Vagina (tissue), 2 donors: ENCODE measurements around the gene APOL5. TPM values are rescaled to one million over a fixed set of nuclear protein-coding genes. Genes with fewer than 3 reads are reported as not detected.
A peak's percentile ranks its signal among the peaks of the same experiment; 100 is the strongest.

Source experiments
- DNase-seq, 2 donors: peaks; one replicate each; pipeline ENCODE4 v3.0.0-alpha.2; 2017; ENCODE audit errors: extremely low spot score in 2 of 2
- H3K27ac ChIP-seq: fragments of 200-600 bp; sonication (generic); one replicate; pipeline ENCODE4 v1.5.1; 2019
- H3K27me3 ChIP-seq: fragments of 200-600 bp; sonication (generic); one replicate; pipeline ENCODE4 v1.5.1; 2019
- H3K36me3 ChIP-seq, 2 donors: fragments of 200-600 bp; sonication (generic); one replicate each; pipeline ENCODE4 v1.5.1; 2017 to 2019
- H3K4me1 ChIP-seq: fragments of 200-600 bp; sonication (generic); one replicate; pipeline ENCODE4 v1.5.1; 2019
- H3K4me3 ChIP-seq, 2 donors: fragments of 200-600 bp; sonication (generic); 1 replicate in 1 of 2; 2 replicates in 1 of 2; pipeline ENCODE4 v1.5.1; 2016 to 2019
- H3K9me3 ChIP-seq: fragments of 200-600 bp; sonication (generic); one replicate; pipeline ENCODE4 v1.5.1; 2019
- POLR2A ChIP-seq, 2 donors: fragments of 450-650 bp; IDR thresholded peaks; one replicate each; pipeline ENCODE4 v1.6.1; 2017; ENCODE audit warnings: antibody characterized with exemption in 2 of 2, mild to moderate bottlenecking in 2 of 2, moderate library complexity in 2 of 2
- POLR2AphosphoS5 ChIP-seq, 2 donors: sonication (generic); formaldehyde crosslinking; IDR thresholded peaks; one replicate each; pipeline ENCODE4 v1.9.0; 2017; ENCODE audit warnings: antibody characterized with exemption in 2 of 2, mild to moderate bottlenecking in 2 of 2, low read depth in 1 of 2; ENCODE audit not compliant: insufficient read depth in 1 of 2
- intact Hi-C: fragments of 100-400 bp; cut with DNase I; formaldehyde crosslinking; loops from one replicate; pipeline ENCODE4 v1.15.1; 2023
- total RNA-seq: library from RNA; depleted of rRNA; stranded (reverse); fragments of >200 nt; gene quantifications from one replicate; pipeline ENCODE4 v1.2.3, GENCODE V29; 2016
- TF ChIP-seq, protein P1 (sequence below), 3 experiments: fragments of 450-650 bp in 2 of 3; fragments of 200-600 bp in 1 of 3; sonication (generic) in 1 of 3; IDR thresholded peaks; one replicate each; pipeline ENCODE4 v1.5.1; 2017 to 2019; ENCODE audit warnings: antibody characterized with exemption in 3 of 3, mild to moderate bottlenecking in 2 of 3, moderate library complexity in 2 of 3

The APOL5 gene
- total RNA-seq, 1 donor from 2014 or later, result not detected

DNA sequence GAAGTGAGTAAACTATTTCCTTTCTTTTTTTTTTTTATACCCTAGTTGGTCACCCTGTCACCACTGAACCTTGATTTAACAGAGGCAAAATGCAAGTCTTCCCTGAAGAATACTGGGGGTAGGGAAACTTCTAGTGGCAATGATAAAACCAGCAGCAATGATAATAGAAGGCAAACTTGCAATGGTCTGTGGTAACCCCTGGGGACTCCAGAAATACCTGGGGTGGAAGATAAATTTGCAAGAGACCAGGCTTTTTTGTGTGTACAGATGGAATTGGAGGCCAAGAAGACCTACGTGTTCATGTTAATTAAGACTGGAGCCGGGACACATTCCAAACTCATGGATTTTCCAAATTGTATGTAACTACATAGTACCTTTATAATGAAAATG, 11.6 kb downstream of the APOL5 start:
- Histone ChIP-seq H3K27ac (no peak overlapping the region), H3K9me3 (no peaks in the 10 kb centered on the region), H3K4me1 (peaks cover 6% of the 10 kb centered on the region), H3K36me3 (no peaks in the 10 kb centered on the region), H3K4me3 (no peak overlapping the region), H3K27me3 (no peaks in the 10 kb centered on the region)
- TF ChIP-seq POLR2A (IDR thresholded peaks at IDR 0.05) (no peak), POLR2AphosphoS5 (IDR thresholded peaks at IDR 0.05; ENCODE audit: insufficient read depth in 1 of 2, low read depth in 1 of 2) (no peak)
- TF ChIP-seq, protein P1, sequence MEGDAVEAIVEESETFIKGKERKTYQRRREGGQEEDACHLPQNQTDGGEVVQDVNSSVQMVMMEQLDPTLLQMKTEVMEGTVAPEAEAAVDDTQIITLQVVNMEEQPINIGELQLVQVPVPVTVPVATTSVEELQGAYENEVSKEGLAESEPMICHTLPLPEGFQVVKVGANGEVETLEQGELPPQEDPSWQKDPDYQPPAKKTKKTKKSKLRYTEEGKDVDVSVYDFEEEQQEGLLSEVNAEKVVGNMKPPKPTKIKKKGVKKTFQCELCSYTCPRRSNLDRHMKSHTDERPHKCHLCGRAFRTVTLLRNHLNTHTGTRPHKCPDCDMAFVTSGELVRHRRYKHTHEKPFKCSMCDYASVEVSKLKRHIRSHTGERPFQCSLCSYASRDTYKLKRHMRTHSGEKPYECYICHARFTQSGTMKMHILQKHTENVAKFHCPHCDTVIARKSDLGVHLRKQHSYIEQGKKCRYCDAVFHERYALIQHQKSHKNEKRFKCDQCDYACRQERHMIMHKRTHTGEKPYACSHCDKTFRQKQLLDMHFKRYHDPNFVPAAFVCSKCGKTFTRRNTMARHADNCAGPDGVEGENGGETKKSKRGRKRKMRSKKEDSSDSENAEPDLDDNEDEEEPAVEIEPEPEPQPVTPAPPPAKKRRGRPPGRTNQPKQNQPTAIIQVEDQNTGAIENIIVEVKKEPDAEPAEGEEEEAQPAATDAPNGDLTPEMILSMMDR (IDR thresholded peaks at IDR 0.05), result no peak
- no peak for DNase-seq
- intact Hi-C loops, result no loop called here

DNA sequence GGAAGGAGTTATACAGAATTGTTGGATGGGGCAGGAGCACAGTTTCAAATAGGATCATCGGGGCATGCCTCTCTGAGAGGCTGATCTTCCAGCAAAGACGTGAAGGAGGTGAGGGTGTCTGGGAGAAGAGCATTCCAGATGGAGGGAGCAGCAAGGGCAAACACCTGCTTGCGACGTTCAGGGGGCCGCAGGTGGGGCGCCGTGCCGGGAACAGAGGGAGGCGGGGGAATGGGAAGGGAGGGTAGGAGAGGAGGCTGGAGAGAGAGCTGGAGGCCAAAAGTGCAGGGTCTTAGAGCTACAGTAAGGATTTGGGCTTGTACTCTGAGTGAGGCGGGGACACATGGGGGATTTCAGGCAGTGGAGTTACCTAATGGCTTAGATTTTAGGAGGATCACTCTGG, 13.6 kb downstream of the APOL5 start:
- Histone ChIP-seq H3K27me3 (no peaks in the 10 kb centered on the region), H3K4me3 (no peak overlapping the region), H3K27ac (no peak overlapping the region), H3K9me3 (no peaks in the 10 kb centered on the region), H3K36me3 (no peaks in the 10 kb centered on the region), H3K4me1 (peaks cover 7% of the 10 kb centered on the region)
- TF ChIP-seq POLR2AphosphoS5 (IDR thresholded peaks at IDR 0.05; ENCODE audit: insufficient read depth in 1 of 2, low read depth in 1 of 2), result no peak
- no peak for TF ChIP-seq POLR2A (IDR thresholded peaks at IDR 0.05)
- TF ChIP-seq, protein P1 (IDR thresholded peaks at IDR 0.05), result no peak
- peak in 1 of 2 donors; percentile 49 for DNase-seq
- intact Hi-C loops, result no loop called here

DNA sequence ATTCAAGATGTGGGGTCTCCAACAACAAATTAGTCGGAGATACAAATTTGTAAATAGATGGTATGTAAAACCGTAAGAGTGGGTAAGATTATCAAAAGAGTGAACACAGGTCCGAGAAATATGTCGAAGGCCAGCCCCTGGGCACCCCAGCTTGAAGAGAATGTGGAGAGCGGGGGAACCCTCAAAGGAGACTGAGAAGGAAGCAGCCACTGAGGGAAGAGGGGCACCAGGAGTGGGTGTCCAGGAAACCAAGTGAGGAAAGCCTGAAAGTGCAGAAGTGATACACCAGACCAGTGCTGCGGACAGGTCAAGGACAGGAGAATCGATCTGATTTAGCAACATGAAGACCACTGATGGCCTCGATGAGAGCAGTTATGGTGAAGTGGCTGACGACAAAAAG, 14.4 kb downstream of the APOL5 start:
- Histone ChIP-seq H3K27ac (no peak overlapping the region), H3K9me3 (no peaks in the 10 kb centered on the region), H3K4me1 (peaks cover 7% of the 10 kb centered on the region), H3K4me3 (no peak overlapping the region), H3K27me3 (no peaks in the 10 kb centered on the region), H3K36me3 (no peaks in the 10 kb centered on the region)
- peak in 1 of 2 donors; percentile 65 for DNase-seq
- intact Hi-C loops, result no loop called here
- TF ChIP-seq, protein P1 (IDR thresholded peaks at IDR 0.05), result no peak
- TF ChIP-seq POLR2AphosphoS5 (IDR thresholded peaks at IDR 0.05; ENCODE audit: insufficient read depth in 1 of 2, low read depth in 1 of 2) (no peak), POLR2A (IDR thresholded peaks at IDR 0.05) (no peak)

DNA sequence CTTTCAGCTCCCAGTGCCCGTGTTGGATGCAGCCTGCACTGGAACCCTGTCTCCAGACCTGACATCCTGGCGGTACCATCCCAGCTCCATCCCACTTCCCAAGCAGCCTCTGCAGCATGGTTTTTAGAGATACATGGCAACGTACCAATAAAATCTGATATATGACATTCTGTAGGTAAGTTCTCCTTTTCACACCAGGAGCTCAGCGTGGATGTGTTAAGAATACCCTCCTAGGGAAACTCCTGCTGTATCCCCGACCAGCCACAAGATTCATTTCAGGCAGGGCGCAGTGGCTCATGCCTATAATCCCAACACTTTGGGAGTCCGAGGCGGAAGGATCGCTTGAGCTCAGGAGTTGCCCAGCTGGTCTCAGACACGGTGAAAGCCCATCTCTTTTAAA, 15.4 kb downstream of the APOL5 start:
- TF ChIP-seq, protein P1 (IDR thresholded peaks at IDR 0.05), result no peak
- TF ChIP-seq POLR2AphosphoS5 (IDR thresholded peaks at IDR 0.05; ENCODE audit: insufficient read depth in 1 of 2, low read depth in 1 of 2), result no peak
- no peak for TF ChIP-seq POLR2A (IDR thresholded peaks at IDR 0.05)
- Histone ChIP-seq H3K27ac (no peak overlapping the region), H3K4me3 (no peak overlapping the region), H3K4me1 (peaks cover 7% of the 10 kb centered on the region), H3K27me3 (no peaks in the 10 kb centered on the region), H3K9me3 (no peaks in the 10 kb centered on the region), H3K36me3 (no peaks in the 10 kb centered on the region)
- intact Hi-C loops, result no loop called here
- peak in 1 of 2 donors; percentile 60 for DNase-seq

DNA sequence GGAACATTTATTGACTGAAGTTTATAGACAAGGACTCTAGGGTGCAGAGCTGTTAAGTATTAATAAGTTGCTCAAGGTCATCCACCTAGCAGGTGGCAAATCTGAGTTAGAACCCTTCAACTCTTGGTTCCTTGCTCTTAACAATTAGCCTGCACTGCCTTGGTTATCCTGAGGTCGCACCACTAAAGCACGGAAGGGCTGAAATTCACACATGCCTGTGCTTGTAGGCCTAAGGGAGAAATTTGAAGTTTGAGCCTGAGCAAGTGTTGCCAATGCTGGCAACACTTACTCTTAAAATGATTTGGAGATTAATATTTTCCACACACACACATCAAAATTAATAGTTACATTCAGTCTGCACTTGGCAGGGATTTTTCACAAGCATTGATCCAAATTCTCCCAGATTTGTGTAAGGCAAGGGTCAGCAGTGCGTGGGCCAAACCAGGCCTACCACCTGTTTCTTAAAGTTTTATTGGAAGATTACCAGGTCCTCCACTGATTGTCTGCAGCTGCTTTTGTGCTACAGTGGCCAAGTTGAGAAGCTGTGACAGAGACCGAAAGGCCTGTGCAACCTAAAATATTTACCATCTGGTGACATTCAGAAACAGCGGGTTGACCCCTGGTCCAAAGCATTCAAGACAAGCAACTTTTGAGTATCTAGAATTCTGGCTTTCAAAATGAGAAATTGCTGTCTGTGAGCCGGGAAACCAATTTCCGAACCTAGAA, 16.3 kb downstream of the APOL5 start:
- peak in 1 of 2 donors; percentile 67 for DNase-seq
- Histone ChIP-seq H3K4me3 (no peak overlapping the region), H3K4me1 (peaks cover 7% of the 10 kb centered on the region), H3K9me3 (no peaks in the 10 kb centered on the region), H3K36me3 (no peaks in the 10 kb centered on the region), H3K27me3 (no peaks in the 10 kb centered on the region), H3K27ac (no peak overlapping the region)
- intact Hi-C loops, result no loop called here
- TF ChIP-seq POLR2A (IDR thresholded peaks at IDR 0.05) (no peak), POLR2AphosphoS5 (IDR thresholded peaks at IDR 0.05; ENCODE audit: insufficient read depth in 1 of 2, low read depth in 1 of 2) (no peak)
- TF ChIP-seq, protein P1 (IDR thresholded peaks at IDR 0.05), result no peak
